Gastroesophageal sphincter (tissue), 3 donors: ENCODE results near the gene FBXO17.

Source experiments
- CTCF ChIP-seq, 4 experiments: fragments of 200-600 bp in 2 of 4; fragments of 450-650 bp in 2 of 4; sonication (generic) in 1 of 4; IDR thresholded peaks; one replicate each; pipeline ENCODE4 v1.5.1; 2017 to 2019; ENCODE audit warnings: antibody characterized with exemption in 4 of 4, mild to moderate bottlenecking in 2 of 4, moderate library complexity in 2 of 4
- EP300 ChIP-seq: sonication (generic); formaldehyde crosslinking; IDR thresholded peaks from one replicate; pipeline ENCODE4 v1.6.1; 2017; ENCODE audit warnings: antibody characterized with exemption, mild to moderate bottlenecking
- POLR2A ChIP-seq, 2 donors: fragments of 450-650 bp; IDR thresholded peaks; one replicate each; pipeline ENCODE4 v1.6.1; 2017; ENCODE audit warnings: antibody characterized with exemption in 2 of 2, mild to moderate bottlenecking in 2 of 2, moderate library complexity in 1 of 2
- POLR2AphosphoS5 ChIP-seq: sonication (generic); formaldehyde crosslinking; IDR thresholded peaks from one replicate; pipeline ENCODE4 v1.6.1; 2017; ENCODE audit warnings: antibody characterized with exemption

DNA sequence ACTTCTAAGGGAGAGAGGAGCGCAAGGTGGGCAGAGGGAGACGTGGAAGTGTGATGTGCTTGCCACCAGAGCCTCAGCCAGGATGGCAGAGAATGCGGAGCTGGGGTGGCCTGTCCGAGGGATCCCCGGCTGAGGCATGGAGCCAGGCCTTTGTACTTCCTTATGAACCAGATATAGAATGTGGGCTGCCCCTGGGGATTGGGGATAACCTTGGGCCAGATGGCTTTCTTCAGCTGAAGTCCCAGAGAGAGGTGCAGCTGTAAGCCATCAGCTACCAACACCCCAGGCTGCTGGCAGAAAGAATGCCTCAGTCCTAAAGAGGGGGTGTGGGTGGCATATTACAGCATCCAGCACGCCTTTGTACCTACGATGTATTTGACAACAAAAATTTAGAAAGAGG, 25.5 kb upstream of the FBXO17 start:
- no peak for TF ChIP-seq POLR2AphosphoS5
- TF ChIP-seq POLR2A (IDR thresholded peaks at IDR 0.05) = no peak
- no peak for TF ChIP-seq EP300
- no peak for TF ChIP-seq CTCF (IDR thresholded peaks at IDR 0.05)
